Muscle layer of duodenum (tissue), 2 donors: ENCODE measurements around the gene MYD88.
"Not testable (repeated sequence)": the region's sequence is repeated elsewhere in the genome, so short reads cannot be mapped to it uniquely, and the experiment has no call there.

ENCODE experiments used
- H3K27ac ChIP-seq: one replicate; pipeline ENCODE4 v1.7.0; 2013; ENCODE audit warnings: mild to moderate bottlenecking, low read length
- H3K27me3 ChIP-seq: one replicate; pipeline ENCODE4 v1.7.0; 2013; ENCODE audit warnings: low read depth, mild to moderate bottlenecking, control low read depth, low read length
- H3K36me3 ChIP-seq, 2 donors: one replicate each; pipeline ENCODE4 v1.7.0; 2013; ENCODE audit warnings: low read length in 2 of 2, control low read depth in 1 of 2, mild to moderate bottlenecking in 1 of 2; ENCODE audit not compliant: insufficient read depth in 2 of 2, control insufficient read depth in 1 of 2
- H3K4me1 ChIP-seq, 2 donors: one replicate each; pipeline ENCODE4 v1.7.0; 2013; ENCODE audit warnings: low read length in 2 of 2, mild to moderate bottlenecking in 2 of 2, control low read depth in 1 of 2, moderate library complexity in 1 of 2; ENCODE audit not compliant: insufficient read depth in 2 of 2, control insufficient read depth in 1 of 2
- H3K4me3 ChIP-seq, 2 donors: one replicate each; pipeline ENCODE4 v1.7.0; 2013; ENCODE audit warnings: low read length in 2 of 2, low read depth in 1 of 2, mild to moderate bottlenecking in 1 of 2
- H3K9me3 ChIP-seq, 2 donors: one replicate each; pipeline ENCODE4 v1.7.0; 2013; ENCODE audit warnings: low read length in 2 of 2, control low read depth in 1 of 2, mild to moderate bottlenecking in 1 of 2; ENCODE audit not compliant: control insufficient read depth in 1 of 2
- donor health status: healthy.

The MYD88 gene

DNA sequence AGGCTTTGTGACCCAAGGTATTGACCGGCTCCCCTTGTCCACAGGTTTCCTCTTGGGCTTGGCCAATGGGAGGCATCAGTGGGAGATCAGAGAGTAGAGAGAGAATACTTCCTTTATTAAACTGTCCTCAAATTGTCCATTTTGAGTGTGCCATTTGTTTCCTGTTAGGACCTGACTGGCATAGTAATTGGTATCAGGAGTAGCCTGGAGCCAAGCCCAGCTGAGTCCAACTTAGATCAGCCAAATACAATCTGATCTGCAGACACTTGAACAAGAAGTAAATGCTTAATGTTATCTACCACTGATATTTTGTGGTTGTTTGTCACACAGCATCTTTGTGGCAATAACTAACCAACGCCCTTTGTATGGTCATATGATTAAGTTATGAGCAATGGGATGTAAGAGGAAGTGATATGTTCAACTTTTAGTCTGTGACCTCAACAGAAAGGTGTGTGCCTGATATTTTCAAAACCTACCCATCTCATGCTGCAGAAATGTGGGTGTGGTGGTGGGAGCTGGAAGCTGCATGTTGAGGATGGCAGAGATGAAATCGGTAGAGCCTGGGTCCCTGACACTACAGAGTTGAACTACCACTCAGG lies 13.3 kb downstream of the MYD88 start:
- H3K4me1 ChIP-seq = no peaks in the 10 kb centered on the region
- H3K9me3 ChIP-seq = no peaks in the 10 kb centered on the region
- no peak overlapping the region for H3K27ac ChIP-seq
- H3K27me3 ChIP-seq = no peaks in the 10 kb centered on the region
- H3K36me3 ChIP-seq = no peaks in the 10 kb centered on the region
- H3K4me3 ChIP-seq = no peak overlapping the region

DNA sequence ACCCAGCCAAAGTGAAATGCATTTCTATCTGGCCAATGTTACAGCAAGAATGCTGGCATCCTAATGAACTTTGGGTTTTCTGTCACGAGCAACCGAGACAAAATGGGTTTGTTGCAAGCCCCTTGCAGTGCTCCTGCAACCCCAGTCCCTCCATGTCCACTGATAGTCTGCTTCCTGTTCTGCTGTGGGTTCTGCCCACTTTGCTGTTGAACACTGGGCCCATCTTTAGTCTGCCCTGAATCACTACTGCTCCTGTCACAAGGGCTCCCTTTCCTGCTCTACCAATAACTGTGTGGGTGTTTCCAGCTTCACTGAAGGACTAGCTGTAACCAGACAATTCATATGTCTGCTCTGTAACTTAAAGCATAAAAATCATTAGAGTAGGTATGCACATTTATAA lies 14.1 kb downstream of the MYD88 start:
- Histone ChIP-seq H3K4me3 (no peak overlapping the region), H3K9me3 (no peaks in the 10 kb centered on the region), H3K4me1 (no peaks in the 10 kb centered on the region), H3K27me3 (no peaks in the 10 kb centered on the region), H3K36me3 (no peaks in the 10 kb centered on the region), H3K27ac (no peak overlapping the region)

DNA sequence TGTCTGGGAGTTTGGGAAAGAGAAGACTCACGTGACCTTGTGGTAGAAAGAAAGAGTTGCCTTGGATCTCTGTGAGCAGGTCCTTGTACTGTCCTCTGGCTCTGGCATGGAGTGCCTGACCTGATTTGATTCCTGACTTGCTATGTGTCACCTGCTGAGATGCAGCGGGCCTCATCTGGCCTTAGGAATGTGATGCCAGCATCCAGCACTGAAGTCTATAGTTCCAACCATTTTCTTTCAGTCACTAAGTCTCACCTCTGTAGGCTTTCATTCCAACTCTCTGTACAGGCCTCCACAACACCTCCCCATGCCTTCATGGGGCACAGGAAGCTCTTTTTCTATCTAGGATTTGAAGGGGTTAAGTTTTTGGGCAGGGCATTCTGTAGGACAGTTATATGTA lies 14.8 kb downstream of the MYD88 start:
- Histone ChIP-seq H3K4me3 (no peak overlapping the region), H3K27me3 (no peaks in the 10 kb centered on the region), H3K36me3 (no peaks in the 10 kb centered on the region), H3K4me1 (no peaks in the 10 kb centered on the region), H3K9me3 (no peaks in the 10 kb centered on the region), H3K27ac (no peak overlapping the region)

DNA sequence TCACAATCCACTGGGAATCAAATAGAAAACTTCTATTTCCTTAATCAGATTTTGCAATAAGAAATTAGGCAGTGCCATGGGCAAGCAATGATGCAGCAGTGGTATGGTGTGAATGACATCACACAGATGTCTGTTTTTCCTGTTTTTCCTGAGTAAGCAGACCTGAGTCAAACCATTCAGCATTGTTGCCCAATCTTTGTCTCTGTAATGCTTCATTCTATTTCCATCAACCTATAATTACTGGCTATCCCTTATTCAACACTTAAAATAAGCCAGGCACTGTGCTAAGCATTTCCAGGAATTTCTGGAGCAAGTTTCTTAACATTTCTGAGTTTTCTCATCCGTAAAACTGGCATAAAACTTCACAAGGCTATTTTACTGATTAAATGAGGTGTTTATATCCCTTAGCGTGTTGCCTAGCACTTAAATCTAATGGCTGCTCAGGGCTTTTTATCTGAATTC lies 15.6 kb downstream of the MYD88 start:
- Histone ChIP-seq H3K36me3 (no peaks in the 10 kb centered on the region), H3K27ac (no peak overlapping the region), H3K9me3 (no peaks in the 10 kb centered on the region), H3K4me1 (no peaks in the 10 kb centered on the region), H3K4me3 (no peak overlapping the region), H3K27me3 (no peaks in the 10 kb centered on the region)

DNA sequence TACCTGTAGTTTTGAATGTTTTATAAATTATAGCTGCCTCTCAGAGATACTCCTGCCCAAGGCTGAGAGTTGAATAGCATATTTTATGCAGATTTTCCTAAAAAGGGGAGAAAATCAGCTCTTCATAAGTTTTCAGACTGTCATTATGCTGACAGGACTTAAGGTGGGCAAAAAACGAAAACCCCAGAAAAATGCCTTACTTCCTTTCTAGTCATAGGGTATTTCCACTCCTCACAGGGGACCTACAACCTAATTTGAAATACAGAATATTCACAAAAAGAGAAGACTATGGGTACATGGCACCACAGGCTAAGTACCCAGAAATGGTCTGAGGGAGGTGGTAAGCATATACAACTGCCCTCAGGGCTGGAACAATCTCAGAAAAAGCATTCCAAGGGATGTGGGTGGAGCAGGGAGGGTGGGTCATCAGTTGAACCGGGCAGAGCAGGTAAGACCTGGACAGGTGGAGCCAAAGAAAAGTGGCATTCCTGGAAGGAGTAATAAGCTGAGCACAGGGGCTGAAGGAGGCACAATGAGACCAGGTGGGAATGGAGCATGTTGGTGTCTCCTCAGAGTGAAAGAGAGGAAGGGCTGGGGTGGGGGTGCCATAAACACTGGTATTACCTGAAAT lies 16.3 kb downstream of the MYD88 start:
- Histone ChIP-seq H3K9me3 (no peaks in the 10 kb centered on the region), H3K27me3 (no peaks in the 10 kb centered on the region), H3K27ac (no peak overlapping the region), H3K4me3 (no peak overlapping the region), H3K36me3 (no peaks in the 10 kb centered on the region), H3K4me1 (no peaks in the 10 kb centered on the region)

DNA sequence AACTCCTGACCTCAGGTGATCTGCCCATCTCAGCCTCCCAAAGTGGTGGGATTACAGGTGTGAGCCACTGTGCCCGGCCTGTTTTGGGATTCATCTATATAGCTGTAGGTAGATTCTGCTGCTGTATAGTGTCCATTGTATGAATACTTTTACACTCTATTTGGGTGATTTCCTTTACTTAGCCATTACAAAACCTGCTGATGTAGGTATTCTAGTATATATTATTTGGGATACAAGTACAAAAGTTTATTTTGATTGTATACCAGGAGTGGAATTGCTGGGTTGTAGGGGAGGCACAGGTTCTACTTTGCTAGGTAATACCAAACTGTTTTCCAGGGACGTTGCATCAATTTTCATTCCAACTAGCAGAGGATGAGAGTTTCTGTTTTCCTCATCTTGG lies 17.4 kb downstream of the MYD88 start:
- H3K36me3 ChIP-seq = no peaks in the 10 kb centered on the region
- H3K27me3 ChIP-seq = no peaks in the 10 kb centered on the region
- H3K4me1 ChIP-seq = no peaks in the 10 kb centered on the region
- H3K27ac ChIP-seq = no peak overlapping the region
- H3K9me3 ChIP-seq = no peaks in the 10 kb centered on the region
- H3K4me3 ChIP-seq = no peak overlapping the region

DNA sequence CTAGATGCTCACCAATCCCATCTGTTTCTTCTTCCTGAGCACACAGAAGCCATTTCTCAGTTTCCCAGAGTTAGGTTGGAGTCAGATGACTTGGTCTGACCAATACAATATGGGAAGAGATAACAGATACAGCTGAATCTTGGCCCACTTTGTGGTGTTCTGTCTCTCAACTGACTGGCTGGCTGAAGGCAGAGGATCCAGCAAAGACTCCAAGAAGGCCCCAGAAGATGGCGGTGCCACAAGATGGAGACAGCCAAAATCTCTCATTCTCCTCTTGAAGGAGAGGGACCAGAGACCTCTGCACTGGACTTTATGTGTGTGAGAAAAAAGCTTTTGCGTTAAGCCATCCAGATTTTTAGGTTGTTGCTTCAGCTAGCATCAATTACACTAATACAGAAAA lies 18.7 kb downstream of the MYD88 start:
- H3K4me3 ChIP-seq = no peak overlapping the region
- H3K9me3 ChIP-seq = no peaks in the 10 kb centered on the region

DNA sequence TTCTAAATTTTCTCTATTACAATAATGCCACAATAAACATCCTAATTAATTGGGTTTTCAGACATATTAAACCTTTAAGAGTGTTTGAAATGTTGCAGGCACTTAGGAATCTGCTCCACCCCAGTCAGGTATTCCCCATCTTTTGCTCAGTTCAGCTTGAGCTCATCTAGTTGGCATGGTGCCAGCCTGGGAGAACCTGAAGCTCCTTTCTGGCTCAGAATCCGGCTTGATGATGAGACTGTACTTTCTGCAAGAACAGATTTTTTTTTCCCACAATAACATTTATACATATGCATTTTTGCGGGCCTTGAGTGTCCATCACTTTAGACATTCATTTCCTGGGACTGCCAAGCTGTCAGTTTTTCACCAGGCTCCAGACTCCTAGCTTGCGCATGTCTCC lies 19.1 kb downstream of the MYD88 start:
- Histone ChIP-seq H3K4me1 (no peaks in the 10 kb centered on the region), H3K36me3 (no peaks in the 10 kb centered on the region), H3K27me3 (no peaks in the 10 kb centered on the region), H3K9me3 (no peaks in the 10 kb centered on the region), H3K4me3 (no peak overlapping the region), H3K27ac (no peak overlapping the region)

More for the DNA sequence above, 18.7 kb downstream of the MYD88 start:
- Histone ChIP-seq H3K27me3 (no peaks in the 10 kb centered on the region), H3K27ac (no peak overlapping the region), H3K36me3 (no peaks in the 10 kb centered on the region), H3K4me1 (no peaks in the 10 kb centered on the region)

DNA sequence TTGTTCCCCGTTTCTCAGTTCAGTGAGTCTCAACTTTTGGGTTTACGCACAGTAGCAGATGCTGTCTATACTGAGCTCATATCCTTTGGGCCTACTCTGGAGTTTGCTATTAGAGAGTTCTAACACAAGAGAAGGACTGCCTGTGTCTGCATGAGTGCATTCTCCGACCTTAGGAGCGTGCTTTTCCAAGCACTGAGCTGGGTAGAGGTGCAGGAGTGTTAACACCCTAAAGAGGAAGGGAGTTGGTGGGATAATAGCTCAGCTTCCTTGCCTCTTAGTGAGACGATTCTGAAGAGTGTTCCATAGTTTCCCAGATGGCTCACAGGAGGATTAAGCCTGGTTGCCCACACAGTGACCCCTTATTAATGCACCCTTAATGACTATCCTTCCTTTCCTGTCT lies 20.0 kb downstream of the MYD88 start:
- Histone ChIP-seq H3K27me3 (no peaks in the 10 kb centered on the region), H3K27ac (no peak overlapping the region), H3K36me3 (no peaks in the 10 kb centered on the region), H3K4me3 (no peak overlapping the region), H3K4me1 (no peaks in the 10 kb centered on the region), H3K9me3 (no peaks in the 10 kb centered on the region)

DNA sequence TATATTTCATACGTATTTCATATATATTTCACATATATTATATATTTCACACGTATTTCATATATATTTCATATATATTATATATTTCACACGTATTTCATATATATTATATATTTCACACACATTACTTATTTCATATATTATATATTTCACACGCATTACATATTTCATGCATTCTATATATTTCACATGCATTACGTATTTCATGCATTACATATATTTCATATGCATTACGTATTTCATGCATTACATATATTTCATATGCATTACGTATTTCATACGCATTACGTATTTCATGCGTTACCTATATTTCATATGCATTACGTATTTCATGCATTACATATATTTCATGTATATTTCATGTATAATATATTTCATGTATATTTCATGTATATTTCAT lies 22.2 kb downstream of the MYD88 start:
- H3K36me3 ChIP-seq, H3K4me3 ChIP-seq, H3K4me1 ChIP-seq, H3K9me3 ChIP-seq, H3K27ac ChIP-seq, H3K27me3 ChIP-seq: not testable (repeated sequence)

DNA sequence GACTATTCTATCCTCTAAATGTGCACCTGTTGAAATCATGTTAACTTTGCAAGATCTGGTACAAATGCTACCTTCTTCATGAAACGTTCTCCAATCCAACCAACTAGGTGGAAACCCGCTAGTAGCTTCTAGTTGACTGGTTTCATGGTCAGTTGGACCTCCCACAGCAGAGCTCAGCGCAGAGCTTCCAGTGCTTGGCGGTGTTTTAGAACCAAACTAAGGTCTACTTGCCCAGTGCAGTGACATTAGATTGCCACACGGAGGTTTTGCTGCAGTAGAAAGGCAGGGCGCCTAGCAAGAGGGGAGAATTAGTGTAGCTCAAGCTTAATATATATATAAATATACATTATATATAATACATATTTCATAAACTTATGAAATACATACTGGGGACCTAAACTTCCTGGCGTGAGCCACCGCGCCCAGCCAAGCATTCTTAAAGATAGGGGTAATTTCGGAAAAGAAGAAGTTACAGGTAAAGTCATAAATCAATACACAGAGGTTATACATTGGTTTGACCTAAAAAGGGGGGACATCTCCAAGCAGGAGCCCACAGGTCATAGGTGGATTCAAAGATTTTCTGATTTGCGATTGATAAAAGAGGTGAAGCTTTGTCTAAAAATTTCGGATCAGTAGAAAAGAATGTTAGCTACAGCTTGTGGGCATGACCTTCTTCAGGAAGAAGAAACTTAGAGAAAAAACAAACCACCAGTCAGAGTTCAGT lies 24.8 kb downstream of the MYD88 start:
- peaks cover 0 to 10% of the 10 kb centered on the region in 2 donors for H3K4me1 ChIP-seq
- peaks cover 0 to 5% of the 10 kb centered on the region in 2 donors for H3K36me3 ChIP-seq
- H3K9me3 ChIP-seq = no peaks in the 10 kb centered on the region
- H3K4me3 ChIP-seq = no peak overlapping the region
- H3K27ac ChIP-seq = no peak overlapping the region
- H3K27me3 ChIP-seq = no peaks in the 10 kb centered on the region
